GM21528 (cell line): ENCODE results near the gene ZNF70.

Source experiments
- ATAC-seq: cut with Tn5 transposase; IDR thresholded peaks from one replicate; pipeline ENCODE4 v1.9.1; 2021; ENCODE audit warnings: mild to moderate bottlenecking, moderate library complexity; ENCODE audit not compliant: unreplicated experiment, low FRiP score

The ZNF70 gene

GRCh38 chr22:23779731-23780130 is 28.8 kb upstream of the ZNF70 start:
- ATAC-seq, result no peak

GRCh38 chr22:23779083-23779482 is 28.2 kb upstream of the ZNF70 start:
- no peak for ATAC-seq

- ATAC-seq, result no peak
Measured at GRCh38 chr22:23778577-23778900, 27.6 kb upstream of the ZNF70 start.

- ATAC-seq, result no peak
Measured at GRCh38 chr22:23777776-23778576, 27.1 kb upstream of the ZNF70 start.

- ATAC-seq, result no peak
Measured at GRCh38 chr22:23775779-23776375, 25.0 kb upstream of the ZNF70 start.

GRCh38 chr22:23774922-23775436 is 24.1 kb upstream of the ZNF70 start:
- no peak for ATAC-seq

- ATAC-seq, result no peak
Measured at GRCh38 chr22:23774114-23774921, 23.4 kb upstream of the ZNF70 start.

- no peak for ATAC-seq
Measured at GRCh38 chr22:23773483-23774113, 22.7 kb upstream of the ZNF70 start.

- no peak for ATAC-seq
Measured at GRCh38 chr22:23772649-23773473, 21.9 kb upstream of the ZNF70 start, which contains the start of gene MMP11. Gene MMP11, plus strand, starts transcription at chr22:23772849. Its CDS starts 22 bp downstream, at chr22:23772871.

- ATAC-seq, result no peak
Measured at GRCh38 chr22:23772315-23772648, 21.4 kb upstream of the ZNF70 start.

GRCh38 chr22:23769321-23769965 is 18.5 kb upstream of the ZNF70 start:
- no peak for ATAC-seq

GRCh38 chr22:23767673-23768548 is 17.0 kb upstream of the ZNF70 start, which contains the start of gene CHCHD10:
Gene CHCHD10, minus strand, starts transcription at chr22:23767972. Its CDS starts 98 bp downstream, at chr22:23767874.
- ATAC-seq, result no peak

- no peak for ATAC-seq
Measured at GRCh38 chr22:23767303-23767672, 16.4 kb upstream of the ZNF70 start.

GRCh38 chr22:23764899-23765881 is 14.3 kb upstream of the ZNF70 start:
- ATAC-seq, result no peak

GRCh38 chr22:23763954-23764353 is 13.0 kb upstream of the ZNF70 start:
- no peak for ATAC-seq

GRCh38 chr22:23763579-23763945 is 12.7 kb upstream of the ZNF70 start:
- no peak for ATAC-seq

GRCh38 chr22:23762842-23763578 is 12.1 kb upstream of the ZNF70 start, which contains the start of gene C22orf15:
Gene C22orf15, plus strand, starts transcription at chr22:23762990. Its CDS starts 317 bp downstream, at chr22:23763307.
- no peak for ATAC-seq
